Activated gamma-delta T cell treated with anti-CD3 and anti-CD28 coated beads, Interleukin-2, amount 50 U/mL, for 16 hours (primary cell): ENCODE data around the gene TMEM238L.

ENCODE experiments used
- DNase-seq: peaks from one replicate; pipeline ENCODE4 v3.0.0-alpha.2; 2020; ENCODE audit warnings: low read depth

The TMEM238L gene

DNA sequence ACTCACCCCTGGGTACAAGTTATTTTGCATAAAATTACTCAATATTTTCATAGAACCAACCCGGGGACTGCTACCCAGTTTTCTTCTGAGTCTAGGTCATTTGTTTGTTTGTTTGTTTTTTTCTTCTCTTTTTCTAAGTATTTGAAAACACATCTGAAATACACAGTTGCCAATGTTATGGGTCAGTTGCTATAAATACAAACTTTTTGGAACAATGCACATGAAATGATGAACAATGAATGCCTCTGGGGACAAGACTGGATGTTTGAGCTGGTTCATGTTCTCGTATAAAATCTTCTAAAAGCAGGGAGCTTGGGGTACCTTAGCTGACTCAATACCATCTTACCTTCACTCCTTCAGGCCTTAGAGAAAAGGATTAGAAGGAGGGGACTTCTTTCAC lies 30.5 kb downstream of the TMEM238L start:
- DNase-seq, result no peak

DNA sequence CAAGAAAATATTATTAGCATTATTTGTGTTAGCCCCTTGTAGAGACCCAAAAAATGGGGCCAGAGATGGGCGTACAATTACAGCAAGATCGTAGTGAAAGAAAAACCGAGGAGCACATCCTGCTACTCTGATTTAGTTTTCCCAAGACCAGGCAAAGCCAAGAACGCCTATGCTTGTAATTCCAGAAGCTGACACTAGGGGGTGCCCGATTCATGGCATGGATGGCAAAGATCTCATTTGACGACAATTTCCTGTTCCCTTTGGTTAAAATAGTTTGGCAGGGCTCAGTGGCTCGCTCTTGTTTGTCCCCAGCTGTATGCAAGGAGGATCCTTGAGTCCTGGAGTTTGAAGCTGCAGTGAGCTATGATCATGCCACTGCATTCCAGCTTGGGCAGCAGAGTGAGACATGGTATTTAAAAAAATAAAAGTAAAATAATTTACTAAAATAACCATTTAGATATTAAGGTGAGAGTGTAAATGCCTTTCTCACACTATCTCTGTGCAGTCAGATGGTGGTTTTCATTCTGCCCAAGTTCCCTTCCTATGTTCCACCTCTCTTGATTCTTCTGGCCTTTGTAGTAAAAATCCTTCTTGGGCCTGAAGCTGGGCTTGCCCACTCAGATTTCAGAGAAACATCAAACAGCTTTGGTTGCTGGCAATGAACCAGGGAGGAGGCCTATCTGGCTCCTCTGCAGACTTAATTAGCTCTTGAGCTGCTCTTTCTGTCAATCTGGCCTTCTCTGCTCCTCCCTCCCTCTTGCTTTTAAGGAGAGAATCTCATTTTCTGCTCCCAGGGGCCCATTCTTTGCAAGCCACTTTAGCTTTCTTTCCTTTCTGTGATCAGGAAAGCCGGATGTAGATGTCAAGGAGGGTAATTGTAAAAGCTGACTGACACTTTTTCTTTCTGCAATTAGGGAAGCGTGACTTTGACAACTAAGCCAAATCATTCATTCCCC lies 31.2 kb downstream of the TMEM238L start:
- DNase-seq, result no peak

DNA sequence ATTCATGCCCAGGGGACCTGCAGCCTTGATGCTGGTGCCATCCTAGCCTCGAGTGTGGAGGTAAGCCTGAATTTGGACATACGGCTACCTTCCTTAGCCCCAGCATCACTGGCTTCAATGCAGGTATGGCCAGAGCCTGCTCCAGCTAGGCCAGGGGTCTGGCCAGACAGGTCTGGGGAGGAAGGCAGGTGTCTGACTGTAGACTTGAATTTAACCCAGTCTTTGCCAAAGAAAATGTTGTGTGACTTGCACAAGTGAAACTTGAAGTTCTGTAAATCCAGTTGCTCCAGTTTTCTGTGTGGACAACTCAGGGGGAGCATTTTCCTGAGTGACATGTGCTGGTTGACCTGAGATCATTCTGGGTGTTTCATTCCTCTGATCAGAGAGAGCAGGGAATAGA lies 32.8 kb downstream of the TMEM238L start:
- DNase-seq, result no peak

DNA sequence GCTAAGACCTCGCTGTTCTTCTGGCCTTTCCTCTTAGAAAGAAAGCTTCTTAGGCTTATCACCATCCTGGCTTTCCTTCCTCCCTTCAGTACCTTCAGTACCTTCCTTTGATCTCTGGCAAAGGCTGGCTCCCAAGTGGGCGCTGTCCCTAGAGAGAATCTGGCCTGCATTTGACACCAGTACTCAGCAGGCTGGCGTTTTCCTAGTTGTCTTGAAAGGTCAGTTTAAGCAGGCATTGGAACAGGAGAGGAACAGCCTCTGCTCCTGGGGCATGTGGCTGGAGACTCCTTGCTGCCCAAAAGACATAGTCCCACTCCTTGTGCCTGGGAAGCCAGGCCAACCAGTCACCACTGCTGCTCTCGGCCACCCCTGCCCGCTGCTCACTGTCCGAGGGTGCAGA lies 34.1 kb downstream of the TMEM238L start:
- no peak for DNase-seq

DNA sequence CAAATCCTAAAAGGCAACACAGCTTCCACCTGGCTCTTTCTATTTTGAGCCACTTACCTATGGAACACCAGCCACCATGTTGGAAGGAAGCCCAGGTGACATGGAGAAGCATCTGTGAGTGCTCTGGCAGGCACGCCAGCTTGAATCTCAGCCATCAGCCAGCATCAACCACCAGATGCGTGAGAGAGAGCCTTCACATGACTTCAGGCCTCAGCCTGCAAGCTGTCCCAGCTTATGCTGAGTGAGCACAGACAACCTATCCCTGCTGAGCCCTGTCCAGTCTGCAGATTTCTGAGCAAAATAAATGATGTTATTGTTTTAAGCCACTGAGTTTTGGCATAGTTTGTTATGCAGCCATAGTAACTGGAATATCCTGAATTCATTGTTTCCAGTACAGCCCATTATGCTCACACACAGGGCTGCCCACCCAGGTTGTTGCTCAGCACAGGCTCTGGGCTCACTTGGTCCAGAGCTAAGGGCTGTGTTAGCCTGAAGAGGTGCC lies 35.1 kb downstream of the TMEM238L start:
- no peak for DNase-seq

GRCh38 chr17:10767232-10767631 lies 36.7 kb downstream of the TMEM238L start:
- DNase-seq, result no peak

- no peak for DNase-seq
Measured at GRCh38 chr17:10762037-10762436, 41.9 kb downstream of the TMEM238L start.

DNA sequence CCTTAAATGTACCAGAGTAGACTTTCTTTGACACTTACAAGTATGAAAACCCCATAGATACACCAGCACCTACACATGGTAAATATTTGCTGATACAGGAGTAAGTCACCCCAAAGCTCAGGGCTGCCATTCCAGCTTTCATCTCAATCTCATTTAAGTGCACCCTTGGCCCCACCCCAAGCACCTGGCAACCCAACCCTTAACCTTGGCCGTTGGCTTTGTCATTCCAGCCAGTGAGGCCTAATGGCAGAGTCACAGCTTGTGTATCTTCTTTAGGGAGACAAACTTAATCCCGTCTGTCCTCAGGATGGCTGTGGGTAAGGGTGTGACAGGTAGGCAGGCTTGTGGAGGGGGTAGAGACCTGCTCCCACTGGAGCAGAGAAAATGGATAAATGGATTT lies 42.6 kb downstream of the TMEM238L start:
- no peak for DNase-seq

- no peak for DNase-seq
Measured at GRCh38 chr17:10758062-10758461, 45.8 kb downstream of the TMEM238L start.

GRCh38 chr17:10757647-10758046 lies 46.3 kb downstream of the TMEM238L start:
- DNase-seq, result no peak

DNA sequence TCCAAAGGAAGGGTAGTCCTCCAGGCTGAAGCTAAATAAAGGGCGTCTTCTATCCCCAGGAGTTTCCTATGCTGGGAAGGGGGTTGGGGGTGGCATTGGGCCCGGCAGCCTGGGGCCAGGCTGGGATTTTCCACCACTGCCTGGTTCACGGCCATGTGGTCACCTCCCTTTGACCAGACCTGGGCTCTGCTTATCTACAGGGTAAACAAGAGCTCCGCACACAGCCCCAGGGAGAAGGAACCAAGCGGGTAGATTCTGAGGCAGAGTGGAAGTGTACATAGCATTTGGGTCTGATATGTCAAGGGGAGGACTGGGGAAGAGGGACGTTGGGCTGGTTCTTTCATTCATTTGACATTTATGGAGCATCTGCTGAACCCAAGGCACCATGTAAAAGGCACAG lies 46.8 kb downstream of the TMEM238L start:
- DNase-seq, result no peak

GRCh38 chr17:10756619-10757018 lies 47.3 kb downstream of the TMEM238L start:
- DNase-seq, result no peak

- no peak for DNase-seq
Measured at GRCh38 chr17:10756185-10756584, 47.7 kb downstream of the TMEM238L start.

DNA sequence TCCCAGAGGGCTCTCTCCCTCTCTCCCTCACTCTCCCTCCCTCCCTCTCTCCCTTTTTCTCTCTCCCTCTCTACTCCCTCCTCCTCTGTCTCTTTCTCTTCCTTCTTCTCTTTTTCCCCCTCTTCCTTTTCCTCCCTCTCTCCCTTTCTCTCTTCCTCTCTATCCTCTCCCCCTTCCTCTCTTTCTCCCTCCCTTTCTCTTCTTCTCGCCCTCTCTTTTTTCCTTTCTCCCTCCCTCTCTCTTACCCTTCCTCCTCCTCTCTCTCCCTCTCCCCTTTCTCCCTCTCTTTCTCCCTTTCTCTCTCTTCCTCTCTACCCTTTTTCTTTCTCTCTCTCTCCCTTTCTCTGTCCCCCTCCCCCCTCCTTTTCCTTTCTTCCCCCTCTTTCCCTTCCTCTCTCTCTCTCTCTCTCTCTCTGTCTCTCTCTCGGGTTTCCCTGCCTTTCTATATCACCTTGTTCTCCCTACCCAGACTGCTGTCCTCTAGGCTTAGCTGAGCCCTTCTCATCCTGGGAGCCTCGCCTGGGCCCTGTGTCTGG lies 48.2 kb downstream of the TMEM238L start:
- no peak for DNase-seq

GRCh38 chr17:10754861-10755591 lies 48.9 kb downstream of the TMEM238L start:
- DNase-seq, result no peak

- DNase-seq, result no peak
Measured at GRCh38 chr17:10754109-10754508, 49.8 kb downstream of the TMEM238L start.

DNA sequence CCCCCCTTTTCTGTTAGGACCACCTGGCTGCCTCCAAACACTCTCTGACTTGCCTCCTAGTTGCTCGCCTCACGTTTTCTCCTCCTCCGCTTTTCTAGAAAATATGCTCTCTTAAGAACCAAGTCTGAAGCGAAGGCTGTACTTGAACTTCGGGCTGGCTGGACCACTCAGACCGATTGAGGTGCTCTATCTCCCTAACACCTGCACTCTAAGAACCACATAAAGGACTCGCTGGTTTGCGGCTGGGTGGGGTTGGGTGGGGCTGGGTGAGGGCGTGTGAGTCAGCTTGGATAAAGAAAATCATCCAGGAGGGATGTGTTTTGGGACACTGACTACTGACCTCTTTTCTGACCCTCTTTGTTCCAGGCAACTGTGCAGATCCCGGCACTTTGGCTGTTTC lies 51.2 kb downstream of the TMEM238L start:
- no peak for DNase-seq

- DNase-seq, result no peak
Measured at GRCh38 chr17:10751563-10751962, 52.3 kb downstream of the TMEM238L start.

- DNase-seq, result no peak
Measured at GRCh38 chr17:10750210-10750609, 53.7 kb downstream of the TMEM238L start.

DNA sequence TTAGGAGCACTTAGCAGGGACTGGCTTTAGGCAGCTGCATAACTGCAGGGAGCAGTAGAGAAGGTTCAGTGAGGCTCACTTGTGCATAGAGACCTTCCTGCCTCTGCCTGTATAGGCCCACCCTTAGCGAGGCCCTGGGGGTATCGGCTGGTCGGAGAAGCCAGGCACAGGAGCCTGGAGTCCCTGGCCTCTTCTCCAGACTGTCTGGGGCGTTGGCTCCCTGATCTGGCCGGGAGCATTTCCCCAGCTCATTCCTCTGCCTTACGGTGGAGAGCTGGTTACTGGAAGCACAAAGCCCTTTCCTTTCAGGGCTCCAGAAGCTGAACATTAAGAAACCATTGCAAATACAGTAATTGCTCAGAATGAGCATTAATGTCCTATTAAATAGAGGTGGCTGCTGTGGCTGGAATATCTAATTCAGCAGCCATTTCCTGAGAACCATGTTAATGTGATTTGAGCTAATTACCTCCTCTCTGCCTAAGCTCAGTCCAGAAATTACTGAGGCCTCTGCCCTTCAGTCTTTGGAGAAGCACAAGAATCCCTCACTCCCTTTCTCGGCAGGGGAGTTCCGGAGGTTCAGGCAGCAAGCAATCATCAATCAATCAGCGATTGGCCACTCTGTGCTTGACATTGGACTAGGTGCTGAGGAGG lies 55.2 kb downstream of the TMEM238L start:
- DNase-seq, result no peak

DNA sequence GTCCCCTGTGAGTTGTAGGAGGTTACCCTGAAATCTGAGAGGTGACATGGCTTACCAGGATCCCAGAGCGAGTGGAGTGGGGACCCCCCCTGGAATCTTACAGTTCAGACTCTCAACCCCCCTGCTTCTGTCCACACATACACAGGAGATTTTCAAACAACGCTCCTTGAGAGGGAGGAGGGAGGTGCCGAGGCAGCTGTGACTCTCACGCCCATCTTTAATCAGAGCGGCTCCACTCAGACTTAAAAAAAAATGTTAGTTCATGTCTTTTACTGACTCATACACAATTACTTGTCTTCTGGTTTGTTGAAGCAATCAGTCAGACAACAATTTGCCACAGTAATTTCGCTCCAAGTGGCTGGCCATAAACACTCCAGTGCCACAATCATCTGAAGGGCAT lies 58.7 kb downstream of the TMEM238L start:
- DNase-seq, result no peak
